ENCODE measurements around the gene PTPRK.

PTPRK gene

GRCh38 chr6:128479991-128480390 is 40.4 kb downstream of the PTPRK start:
- H3K4me3 ChIP-seq: no peak overlapping the region
- TF ChIP-seq CTCF (IDR thresholded peaks at IDR 0.05): no peak
- DNase-seq (ENCODE audit: low spot score): no peak
- H3K27ac ChIP-seq: no peak overlapping the region

- TF ChIP-seq CTCF (IDR thresholded peaks at IDR 0.05): no peak
- no peak overlapping the region for H3K27ac ChIP-seq
- no peak for DNase-seq (ENCODE audit: low spot score)
- peak overlapping the region; percentile 45 for H3K4me3 ChIP-seq
Measured at GRCh38 chr6:128479048-128479666, 41.2 kb downstream of the PTPRK start.

- DNase-seq (ENCODE audit: low spot score): no peak
- no peak overlapping the region for H3K27ac ChIP-seq
- peak overlapping the region; percentile 45 for H3K4me3 ChIP-seq
- no peak for TF ChIP-seq CTCF (IDR thresholded peaks at IDR 0.05)
Measured at GRCh38 chr6:128478230-128479047, 42.0 kb downstream of the PTPRK start.

GRCh38 chr6:128474933-128475332 is 45.5 kb downstream of the PTPRK start:
- Histone ChIP-seq H3K27ac (no peak overlapping the region), H3K4me3 (no peak overlapping the region)
- no peak for DNase-seq (ENCODE audit: low spot score)
- no peak for TF ChIP-seq CTCF (IDR thresholded peaks at IDR 0.05)

GRCh38 chr6:128474481-128474880 is 45.9 kb downstream of the PTPRK start:
- Histone ChIP-seq H3K27ac (no peak overlapping the region), H3K4me3 (no peak overlapping the region)
- TF ChIP-seq CTCF (IDR thresholded peaks at IDR 0.05): no peak
- DNase-seq (ENCODE audit: low spot score): no peak

GRCh38 chr6:128471907-128472306 is 48.5 kb downstream of the PTPRK start:
- DNase-seq (ENCODE audit: low spot score): no peak
- no peak overlapping the region for H3K27ac ChIP-seq
- H3K4me3 ChIP-seq: no peak overlapping the region
- no peak for TF ChIP-seq CTCF (IDR thresholded peaks at IDR 0.05)

Measured in coronary artery (tissue), 2 donors.